Measurements from ENCODE around the gene EIF5A.

The EIF5A gene

GRCh38 chr17:7347630-7348477 is 40.4 kb downstream of the EIF5A start:
- DNase-seq (ENCODE audit: low read depth), result no peak
- TF ChIP-seq CTCF (IDR thresholded peaks at IDR 0.05; ENCODE audit: low read depth, low read length, missing control alignments), result no peak
- H3K4me3 ChIP-seq (ENCODE audit: low read depth, low read length), result no peak overlapping the region
- in situ Hi-C loops (cut with HindIII; ENCODE audit: low sequenced_read_pairs), result no loop called here

GRCh38 chr17:7348478-7349242 is 41.2 kb downstream of the EIF5A start:
- in situ Hi-C loops (cut with HindIII; ENCODE audit: low sequenced_read_pairs), result no loop called here
- DNase-seq (ENCODE audit: low read depth), result no peak

GRCh38 chr17:7351665-7352502 is 44.5 kb downstream of the EIF5A start, which contains the start of gene KCTD11:
KCTD11 (plus strand) TSS chr17:7352162.
- DNase-seq (ENCODE audit: low read depth), result peak; percentile 58
- in situ Hi-C loops (cut with HindIII; ENCODE audit: low sequenced_read_pairs), result no loop called here
- H3K4me3 ChIP-seq (ENCODE audit: low read depth, low read length), result peak within 1 kb of the TSS; percentile 87
- TF ChIP-seq CTCF (IDR thresholded peaks at IDR 0.05; ENCODE audit: low read depth, low read length, missing control alignments), result peak; percentile 72

More at GRCh38 chr17:7348478-7349242, 41.2 kb downstream of the EIF5A start:
- H3K4me3 ChIP-seq (ENCODE audit: low read depth, low read length), result no peak overlapping the region
- TF ChIP-seq CTCF (IDR thresholded peaks at IDR 0.05; ENCODE audit: low read depth, low read length, missing control alignments), result no peak

- in situ Hi-C loops (cut with HindIII; ENCODE audit: low sequenced_read_pairs), result no loop called here
- no peak for TF ChIP-seq CTCF (IDR thresholded peaks at IDR 0.05; ENCODE audit: low read depth, low read length, missing control alignments)
- no peak for DNase-seq (ENCODE audit: low read depth)
- peak overlapping the region; percentile 87 for H3K4me3 ChIP-seq (ENCODE audit: low read depth, low read length)
Observed at GRCh38 chr17:7352503-7352889, 45.1 kb downstream of the EIF5A start.

- no peak for DNase-seq (ENCODE audit: low read depth)
- in situ Hi-C loops (cut with HindIII; ENCODE audit: low sequenced_read_pairs), result no loop called here
- no peak for TF ChIP-seq CTCF (IDR thresholded peaks at IDR 0.05; ENCODE audit: low read depth, low read length, missing control alignments)
- peak overlapping the region; percentile 87 for H3K4me3 ChIP-seq (ENCODE audit: low read depth, low read length)
Observed at GRCh38 chr17:7352910-7353635, 45.6 kb downstream of the EIF5A start.
